GM23248 (cell line): Measurements from ENCODE around the gene ATRX. TPM values are rescaled to one million over a fixed set of nuclear protein-coding genes. Genes with fewer than 3 reads are reported as not detected.
A peak's percentile ranks its signal among the peaks of the same experiment; 100 is the strongest.
"Not testable (repeated sequence)": the region's sequence is repeated elsewhere in the genome, so short reads cannot be mapped to it uniquely, and the experiment has no call there.

Source experiments
- DNase-seq: peaks from one replicate; pipeline ENCODE4 v3.0.0-alpha.2; 2015
- H2AFZ ChIP-seq: fragments of 200-600 bp; sonication (generic); 2 replicates; pipeline ENCODE4 v1.6.1; 2016; ENCODE audit warnings: antibody characterized with exemption
- H3F3A ChIP-seq: fragments of 200-600 bp; sonication (generic); 2 replicates; pipeline ENCODE4 v1.6.1; 2016; ENCODE audit warnings: mild to moderate bottlenecking, antibody characterized with exemption, mixed run types; ENCODE audit not compliant: insufficient read depth
- H3K27ac ChIP-seq: fragments of 200-600 bp; sonication (generic); 2 replicates; pipeline ENCODE4 v1.5.1; 2016; ENCODE audit warnings: mild to moderate bottlenecking
- H3K27me3 ChIP-seq: fragments of 200-600 bp; sonication (generic); replicated peaks from 2 replicates; pipeline ENCODE4 v1.6.1; 2016; ENCODE audit warnings: mild to moderate bottlenecking; ENCODE audit not compliant: insufficient read depth
- H3K36me3 ChIP-seq: fragments of 200-600 bp; sonication (generic); 2 replicates; pipeline ENCODE4 v1.6.1; 2016; ENCODE audit warnings: low read depth, mild to moderate bottlenecking
- H3K4me1 ChIP-seq: fragments of 200-600 bp; sonication (generic); 2 replicates; pipeline ENCODE4 v1.6.1; 2016; ENCODE audit warnings: mild to moderate bottlenecking; ENCODE audit not compliant: insufficient read depth
- H3K4me2 ChIP-seq: fragments of 200-600 bp; sonication (generic); one replicate; pipeline ENCODE4 v1.6.1; 2016; ENCODE audit warnings: mild to moderate bottlenecking; ENCODE audit not compliant: unreplicated experiment
- H3K4me3 ChIP-seq: fragments of 200-600 bp; sonication (generic); 2 replicates; pipeline ENCODE4 v1.5.1; 2016; ENCODE audit warnings: mild to moderate bottlenecking
- H3K79me2 ChIP-seq: fragments of 200-600 bp; sonication (generic); 2 replicates; pipeline ENCODE4 v1.6.1; 2016; ENCODE audit warnings: mild to moderate bottlenecking; ENCODE audit not compliant: insufficient read depth
- H3K9ac ChIP-seq: fragments of 200-600 bp; sonication (generic); 2 replicates; pipeline ENCODE4 v1.6.1; 2016; ENCODE audit warnings: mild to moderate bottlenecking
- H3K9me2 ChIP-seq: fragments of 200-600 bp; sonication (generic); 2 replicates; pipeline ENCODE4 v1.6.1; 2016; ENCODE audit warnings: mixed run types, mild to moderate bottlenecking, moderate library complexity; ENCODE audit not compliant: insufficient read depth
- H3K9me3 ChIP-seq: fragments of 200-600 bp; sonication (generic); one replicate; pipeline ENCODE4 v1.6.1; 2017; ENCODE audit warnings: low read depth
- H4K20me1 ChIP-seq: fragments of 200-600 bp; sonication (generic); 2 replicates; pipeline ENCODE4 v1.6.0; 2016; ENCODE audit not compliant: insufficient read depth
- EZH2 ChIP-seq: fragments of 200-600 bp; sonication (generic); IDR thresholded peaks from 2 replicates; pipeline ENCODE4 v1.6.1; 2018; ENCODE audit warnings: antibody characterized with exemption, mild to moderate bottlenecking; ENCODE audit not compliant: insufficient read depth, poor library complexity, severe bottlenecking
- EZH2phosphoT487 ChIP-seq: fragments of 200-600 bp; sonication (generic); IDR thresholded peaks from 2 replicates; pipeline ENCODE4 v1.6.1; 2018; ENCODE audit warnings: antibody characterized with exemption, moderate library complexity, mild to moderate bottlenecking, low read depth; ENCODE audit not compliant: insufficient read depth
- WGBS, 2 experiments: methylation state at CpG; one replicate each; pipeline ENCODE4 v1.1.6; 2015 to 2017; ENCODE audit warnings: low lambda C conversion rate in 2 of 2, low coverage in 1 of 2; ENCODE audit errors: missing lambda C conversion rate in 2 of 2; 5-methylcytosine and 5-hydroxymethylcytosine counted together
- in situ Hi-C: fragments of 300-500 bp; cut with MboI; formaldehyde crosslinking; loops from 2 replicates; pipeline ENCODE4 v1.15.0; 2020
- polyA plus RNA-seq: library from polyadenylated mRNA; unstranded; fragments of >200 nt; fragmentation: Nextera tagmentation; extraction: Ambion mirVana; gene quantifications from 2 replicates; pipeline ENCODE4 v1.2.1, GENCODE V29; 2016
- total RNA-seq: library from RNA; depleted of rRNA; stranded (reverse); fragments of >200 nt; shearing (Covaris generic); gene quantifications from 2 replicates; pipeline ENCODE4 v1.2.3, GENCODE V29; 2014

ATRX gene
- total and polyA plus RNA-seq, 2 experiments from 2014 or later: 52.7 to 74.6 TPM

GRCh38 chrX:77519765-77520164 lies 266.3 kb downstream of the ATRX start:
- no peaks in the 10 kb centered on the region for H3F3A ChIP-seq
- no peak overlapping the region for H3K4me3 ChIP-seq
- TF ChIP-seq EZH2: no peak
- H3K36me3 ChIP-seq: no peaks in the 10 kb centered on the region
- H4K20me1 ChIP-seq: no peaks in the 10 kb centered on the region
- no peaks in the 10 kb centered on the region for H3K4me1 ChIP-seq
- in situ Hi-C loops: no loop called here
- H3K27ac ChIP-seq: no peak overlapping the region
- H3K27me3 ChIP-seq: no peaks in the 10 kb centered on the region
- no peaks in the 10 kb centered on the region for H3K9me3 ChIP-seq
- WGBS, 2 experiments: 93 to 100% methylated on average over 1 of the region's 1 CpG
- no peaks in the 10 kb centered on the region for H3K79me2 ChIP-seq
- no peak overlapping the region for H3K4me2 ChIP-seq
- no peaks in the 10 kb centered on the region for H3K9me2 ChIP-seq
- no peak overlapping the region for H3K9ac ChIP-seq
- no peak for DNase-seq
- H2AFZ ChIP-seq: no peak overlapping the region

- DNase-seq: no peak
- H3K79me2 ChIP-seq: no peaks in the 10 kb centered on the region
- no peak overlapping the region for H3K9ac ChIP-seq
- H3K36me3 ChIP-seq: no peaks in the 10 kb centered on the region
- in situ Hi-C loops: no loop called here
- no peak overlapping the region for H3K4me3 ChIP-seq
- no peak overlapping the region for H3K27ac ChIP-seq
- H4K20me1 ChIP-seq: no peaks in the 10 kb centered on the region
- no peak overlapping the region for H3K4me2 ChIP-seq
- no peaks in the 10 kb centered on the region for H3K9me3 ChIP-seq
- no peaks in the 10 kb centered on the region for H3K4me1 ChIP-seq
- 92 to 94% methylated on average over 1 of the region's 1 CpG for WGBS, 2 experiments
- no peaks in the 10 kb centered on the region for H3K9me2 ChIP-seq
- H3F3A ChIP-seq: no peaks in the 10 kb centered on the region
- TF ChIP-seq EZH2 (no peak), EZH2phosphoT487 (no peak)
- H2AFZ ChIP-seq: no peak overlapping the region
- H3K27me3 ChIP-seq: no peaks in the 10 kb centered on the region
Measured at GRCh38 chrX:77514177-77514576, 271.8 kb downstream of the ATRX start.

- H3K9me2 ChIP-seq: no peaks in the 10 kb centered on the region
- no peak overlapping the region for H3K4me3 ChIP-seq
- H3K9ac ChIP-seq: no peak overlapping the region
- H3F3A ChIP-seq: no peaks in the 10 kb centered on the region
- H3K36me3 ChIP-seq: no peaks in the 10 kb centered on the region; the same call in 1 of the 2 replicates
- DNase-seq: peak; percentile 5
- H3K79me2 ChIP-seq: no peaks in the 10 kb centered on the region
- no peak overlapping the region for H2AFZ ChIP-seq
- no peaks in the 10 kb centered on the region for H3K27me3 ChIP-seq
- 100% methylated on average over 1 of the region's 1 CpG for WGBS, 2 experiments
- no peak overlapping the region for H3K4me2 ChIP-seq
- no peak overlapping the region for H3K27ac ChIP-seq
- in situ Hi-C loops: no loop called here
- H3K4me1 ChIP-seq: peaks cover 8% of the 10 kb centered on the region
- no peaks in the 10 kb centered on the region for H4K20me1 ChIP-seq
- H3K9me3 ChIP-seq: no peaks in the 10 kb centered on the region
- TF ChIP-seq EZH2phosphoT487 (no peak), EZH2 (no peak)
Measured at GRCh38 chrX:77510007-77510406, 276.0 kb downstream of the ATRX start.

- DNase-seq: peak; percentile 49
- no peaks in the 10 kb centered on the region for H3K79me2 ChIP-seq
- H3K9me3 ChIP-seq: no peaks in the 10 kb centered on the region
- no peak overlapping the region for H2AFZ ChIP-seq
- H3K36me3 ChIP-seq: no peaks in the 10 kb centered on the region; the same call in 1 of the 2 replicates
- H3K27ac ChIP-seq: no peak overlapping the region
- H3K4me2 ChIP-seq: no peak overlapping the region
- H3K9ac ChIP-seq: no peak overlapping the region
- H3F3A ChIP-seq: no peaks in the 10 kb centered on the region
- in situ Hi-C loops: no loop called here
- no peaks in the 10 kb centered on the region for H3K9me2 ChIP-seq
- peaks cover 9% of the 10 kb centered on the region for H3K4me1 ChIP-seq
- WGBS, 2 experiments: 95 to 96% methylated on average over 2 of the region's 2 CpGs
- no peaks in the 10 kb centered on the region for H4K20me1 ChIP-seq
- H3K4me3 ChIP-seq: no peak overlapping the region
- TF ChIP-seq EZH2 (no peak), EZH2phosphoT487 (no peak)
- no peaks in the 10 kb centered on the region for H3K27me3 ChIP-seq
Measured at GRCh38 chrX:77505227-77505626, 280.8 kb downstream of the ATRX start.

GRCh38 chrX:77502951-77503525 lies 283.0 kb downstream of the ATRX start:
- Histone ChIP-seq H3K9ac (no peak overlapping the region), H3K4me3 (no peak overlapping the region), H3K9me2 (no peaks in the 10 kb centered on the region), H3F3A (no peaks in the 10 kb centered on the region), H3K36me3 (no peaks in the 10 kb centered on the region; the same call in 1 of the 2 replicates), H3K9me3 (no peaks in the 10 kb centered on the region), H3K4me2 (no peak overlapping the region), H2AFZ (no peak overlapping the region), H3K27ac (no peak overlapping the region), H3K27me3 (no peaks in the 10 kb centered on the region), H3K79me2 (no peaks in the 10 kb centered on the region), H3K4me1 (peaks cover 9% of the 10 kb centered on the region), H4K20me1 (no peaks in the 10 kb centered on the region)
- in situ Hi-C loops: no loop called here
- DNase-seq: no peak
- TF ChIP-seq EZH2: no peak
- TF ChIP-seq EZH2phosphoT487: no peak
- WGBS, 2 experiments: 3 to 8% methylated on average over 2 of the region's 2 CpGs

- H3K4me3 ChIP-seq, H3F3A ChIP-seq, in situ Hi-C loops: not testable (repeated sequence)
Measured at GRCh38 chrX:77500164-77500563, 285.9 kb downstream of the ATRX start.

More at GRCh38 chrX:77500164-77500563, 285.9 kb downstream of the ATRX start:
- H3K36me3 ChIP-seq, H4K20me1 ChIP-seq, H3K27ac ChIP-seq, H3K9me2 ChIP-seq, H3K4me2 ChIP-seq, H3K79me2 ChIP-seq, H3K27me3 ChIP-seq, H3K9me3 ChIP-seq, DNase-seq, H3K9ac ChIP-seq, H2AFZ ChIP-seq, H3K4me1 ChIP-seq: not testable (repeated sequence)
- 75 to 93% methylated on average over 1 of the region's 1 CpG for WGBS, 2 experiments
